Activated T-cell treated with anti-CD3 and anti-CD28 coated beads for 1 hour (primary cell): ENCODE measurements around the gene NAP1L4.
A peak's percentile ranks its signal among the peaks of the same experiment; 100 is the strongest.

ENCODE experiments used
- DNase-seq: peaks from one replicate; pipeline ENCODE4 v3.0.0-alpha.2; 2020; ENCODE audit warnings: low read depth

NAP1L4 gene

DNA sequence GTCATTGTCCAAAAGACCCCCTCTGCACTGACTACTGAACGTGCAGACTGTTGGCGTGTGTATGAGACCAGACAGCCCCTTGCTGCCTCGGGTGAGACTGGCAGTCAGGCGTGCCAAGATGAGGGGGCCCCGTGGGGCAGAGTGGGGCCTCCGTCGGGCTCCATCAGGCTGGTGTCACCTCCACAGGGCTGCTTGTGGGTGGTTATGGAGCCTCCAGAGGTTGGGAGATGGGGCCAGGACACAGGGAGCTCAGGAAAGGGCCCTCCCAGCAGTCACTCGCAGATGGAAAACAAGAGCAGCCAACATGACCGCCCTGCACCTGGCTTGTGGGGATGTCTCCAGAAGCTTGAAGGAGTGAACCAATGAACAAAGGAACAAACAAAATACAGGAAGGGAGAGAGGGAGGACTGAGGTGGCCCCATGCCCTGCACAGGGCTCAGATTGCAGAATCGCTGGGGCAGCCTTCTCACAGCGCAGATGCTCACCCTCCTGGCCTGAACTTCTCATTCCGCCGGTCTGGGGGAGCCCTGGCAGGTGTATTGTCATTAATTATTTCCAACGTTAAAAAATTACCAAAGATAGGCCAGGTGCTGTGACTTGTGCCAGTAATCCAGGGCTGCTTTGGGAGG, 57.4 kb downstream of the NAP1L4 start:
- DNase-seq = no peak

DNA sequence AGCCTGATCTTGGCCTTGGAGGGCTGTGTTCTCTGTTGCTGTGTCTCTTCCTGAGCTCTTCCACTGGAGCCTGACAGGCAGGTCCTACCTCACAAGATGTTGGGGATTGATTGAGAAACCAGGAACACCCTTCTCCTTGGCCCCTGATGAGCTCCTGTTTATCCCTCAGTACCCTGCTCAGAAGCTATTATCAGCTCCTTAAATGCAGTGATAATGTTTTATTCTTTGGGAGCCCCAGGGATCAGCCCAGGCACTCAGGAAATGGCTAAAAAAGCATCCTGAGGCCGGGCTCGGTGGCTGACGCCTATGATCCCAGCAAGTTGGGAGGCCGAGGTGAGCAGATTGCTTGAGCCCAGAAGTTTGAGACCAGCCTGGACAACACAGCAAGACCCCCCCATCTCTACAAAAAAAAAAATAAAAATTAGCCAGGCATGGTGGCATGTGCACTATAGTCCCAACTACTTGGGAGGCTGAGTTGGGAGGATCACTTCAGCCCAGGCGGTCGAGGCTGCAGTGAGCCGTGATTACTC, 58.0 kb downstream of the NAP1L4 start:
- no peak for DNase-seq

DNA sequence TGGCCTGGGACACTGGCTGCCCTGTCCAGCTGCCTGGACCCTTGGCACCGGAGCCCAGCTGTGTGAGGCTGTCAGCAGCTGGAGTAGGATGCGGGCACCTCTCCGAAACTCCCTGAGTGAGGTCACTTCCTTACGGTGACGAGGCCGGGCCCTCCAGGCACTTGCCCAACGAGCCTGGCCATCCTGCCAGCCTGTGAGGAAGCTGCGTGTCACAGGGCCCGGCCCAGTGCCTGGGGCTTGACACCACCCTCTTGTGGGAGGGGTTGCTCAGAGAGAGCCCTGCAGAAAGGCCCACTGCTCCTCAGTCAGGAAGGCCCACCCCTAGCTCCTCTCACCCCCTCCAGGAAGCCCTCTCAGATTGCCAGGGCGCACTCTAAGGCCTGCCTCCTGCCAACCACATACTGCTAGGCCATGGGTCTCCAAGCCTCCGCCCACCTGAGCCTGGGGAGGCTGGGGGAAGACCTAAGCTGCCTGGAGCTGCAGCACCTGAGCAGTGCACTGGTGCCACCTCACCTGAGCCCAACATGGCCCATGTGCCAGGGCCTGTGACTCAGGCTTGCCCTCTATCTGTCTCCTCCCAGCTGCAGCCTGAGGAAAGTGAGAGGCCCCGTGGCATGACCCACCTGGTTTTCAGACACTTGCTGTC, 58.6 kb downstream of the NAP1L4 start:
- no peak for DNase-seq

DNA sequence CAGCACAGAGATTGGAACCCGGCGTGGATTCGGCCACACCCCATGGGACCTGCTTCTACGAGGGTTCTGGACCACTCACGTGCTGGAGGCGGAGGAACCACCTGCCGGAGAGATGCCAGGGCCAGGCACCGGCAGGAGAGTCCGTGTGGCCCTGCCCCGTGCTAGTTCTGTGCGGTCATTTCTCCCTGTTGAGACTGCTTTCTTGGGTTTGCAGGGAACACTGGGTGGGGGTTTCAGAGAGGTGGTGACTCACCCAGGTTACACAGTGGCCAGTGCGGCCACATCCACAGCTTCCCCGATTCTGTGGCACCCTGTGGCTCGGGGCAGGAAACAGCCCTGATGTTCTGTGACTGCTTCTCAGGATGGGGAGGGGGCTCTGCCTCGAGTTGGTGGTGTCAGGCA, 59.3 kb downstream of the NAP1L4 start:
- no peak for DNase-seq

DNA sequence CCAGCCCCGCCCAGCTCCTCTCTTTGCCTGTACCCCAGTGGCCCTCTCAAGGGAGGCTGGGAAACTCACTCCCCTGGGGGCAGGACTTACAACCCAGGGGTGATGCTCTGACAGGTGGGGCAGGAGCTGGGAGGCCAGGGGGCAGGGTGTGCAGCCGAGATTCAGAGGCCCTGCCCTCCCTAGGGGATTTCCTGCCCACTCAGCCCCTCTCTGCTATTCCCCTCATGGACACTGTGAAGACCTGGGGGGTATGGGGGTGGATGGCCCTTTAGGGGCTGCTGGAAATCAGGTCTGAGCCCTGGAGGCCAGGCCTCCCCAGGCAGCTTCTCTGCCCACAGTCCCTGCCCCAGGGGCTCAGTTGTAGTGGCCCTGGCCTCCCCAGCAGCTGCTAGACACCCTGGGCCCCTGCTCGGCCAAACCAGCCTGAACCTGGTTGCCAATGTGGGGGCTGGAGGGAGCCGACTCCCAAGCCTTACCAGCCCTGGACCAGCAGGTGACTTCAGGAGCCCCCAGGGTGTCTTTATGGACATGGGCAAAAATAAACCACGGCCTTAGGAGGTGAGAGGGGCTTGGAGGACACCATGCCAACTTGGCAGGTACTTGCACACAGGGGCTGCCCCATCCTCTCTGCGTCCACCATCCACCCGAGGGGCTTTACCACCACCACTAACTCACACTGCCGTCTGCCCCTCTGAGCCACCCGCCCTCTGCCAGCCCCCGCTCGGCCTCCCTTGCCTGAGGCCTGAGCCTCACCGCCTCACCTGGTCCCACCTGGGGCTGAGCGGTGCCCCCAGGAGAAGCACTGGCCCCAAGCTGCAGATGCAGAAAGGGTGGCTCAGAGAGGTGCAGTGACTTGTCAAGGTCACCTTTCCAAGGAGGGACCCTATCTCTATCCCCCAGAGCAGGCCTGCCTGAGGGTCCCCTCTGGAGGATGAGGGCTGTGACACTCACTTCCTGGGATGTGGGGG, 60.1 kb downstream of the NAP1L4 start:
- DNase-seq = no peak

DNA sequence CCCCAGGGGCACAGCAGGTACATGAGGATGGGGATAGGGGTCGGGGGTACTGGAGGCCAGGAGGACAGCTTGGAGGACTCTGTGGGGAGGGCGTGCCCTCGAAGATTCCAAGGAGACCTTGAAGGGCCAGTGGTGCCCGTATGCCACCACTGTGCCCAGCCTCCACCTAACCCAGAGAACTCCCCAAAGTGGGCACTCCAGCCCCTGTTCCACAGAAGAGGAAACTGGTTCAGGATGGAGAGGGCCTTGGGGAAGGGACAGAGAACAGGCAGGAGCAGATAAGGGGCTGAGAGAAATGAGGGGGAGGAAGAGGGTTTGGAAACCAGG, 60.7 kb downstream of the NAP1L4 start:
- DNase-seq = no peak

DNA sequence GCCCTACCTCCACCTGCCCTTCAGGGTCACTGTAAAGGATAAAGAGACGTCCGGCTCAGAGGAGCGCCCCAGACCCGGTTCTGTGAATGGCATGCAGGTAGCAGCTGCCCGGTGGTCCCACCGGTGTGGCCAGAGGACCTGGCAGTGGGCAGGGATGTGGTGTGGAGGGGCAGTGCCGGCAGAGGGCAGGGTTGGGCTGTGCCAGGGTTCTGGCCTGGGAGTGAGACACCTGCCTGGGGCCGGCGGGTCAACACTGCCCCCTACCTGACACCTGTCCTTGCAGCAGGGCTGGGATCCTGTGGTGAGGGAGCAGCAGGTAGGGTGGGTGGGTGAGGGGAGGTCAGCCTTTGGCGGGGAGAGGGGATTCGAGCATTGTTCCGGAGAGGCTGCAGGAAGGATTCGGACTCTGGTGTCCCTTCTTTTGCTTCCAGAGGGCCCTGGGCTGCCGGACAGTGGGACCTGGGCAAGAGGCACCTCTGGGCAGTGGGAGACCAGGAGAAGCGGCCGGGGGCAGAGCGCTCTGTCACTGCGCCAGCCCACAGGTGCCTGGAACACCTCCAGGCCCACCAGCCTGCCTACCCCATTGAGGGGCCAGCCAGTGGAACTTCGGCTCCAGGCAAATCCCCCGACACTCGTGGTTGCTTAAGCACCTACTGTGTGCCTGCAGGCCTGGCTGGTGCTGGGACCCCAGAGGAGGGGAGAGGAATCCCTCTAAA, 61.3 kb downstream of the NAP1L4 start:
- no peak for DNase-seq

DNA sequence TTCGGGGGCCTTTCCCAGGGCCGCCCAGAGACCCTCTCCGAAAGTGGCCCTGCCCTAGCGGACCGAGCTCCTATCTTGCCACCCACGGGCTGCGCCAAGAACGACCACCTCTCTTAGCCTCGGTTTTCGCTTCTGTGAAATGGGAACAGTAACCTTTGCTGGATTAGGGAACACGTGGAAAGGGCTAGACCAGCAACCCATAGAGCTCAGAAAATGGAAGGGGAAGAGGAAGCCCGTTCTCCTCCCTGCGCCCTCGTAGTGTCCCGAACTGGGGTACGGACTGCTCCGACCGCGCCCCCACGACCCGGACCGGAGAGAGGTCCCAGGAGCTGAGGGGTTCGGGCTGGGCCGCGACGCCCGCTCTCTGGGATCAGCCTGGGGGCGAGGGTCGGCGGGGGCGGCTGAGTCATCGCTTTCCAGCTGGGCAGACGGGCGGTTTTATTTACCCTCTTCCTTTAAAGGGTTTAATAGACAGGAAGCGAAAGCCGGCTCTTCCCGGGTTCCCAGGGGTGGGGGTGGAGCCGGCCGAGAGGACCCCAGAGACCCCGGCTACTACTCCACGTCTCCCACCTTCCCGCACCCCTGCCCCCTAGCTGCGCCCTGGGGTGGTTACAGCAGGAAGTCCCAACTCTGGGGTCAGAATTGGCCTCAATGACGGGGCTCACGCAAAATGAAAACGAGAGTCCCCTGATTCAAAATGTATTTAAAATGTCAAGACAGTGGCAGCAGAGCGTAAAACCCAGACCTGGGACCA, 62.0 kb downstream of the NAP1L4 start:
- no peak for DNase-seq

DNA sequence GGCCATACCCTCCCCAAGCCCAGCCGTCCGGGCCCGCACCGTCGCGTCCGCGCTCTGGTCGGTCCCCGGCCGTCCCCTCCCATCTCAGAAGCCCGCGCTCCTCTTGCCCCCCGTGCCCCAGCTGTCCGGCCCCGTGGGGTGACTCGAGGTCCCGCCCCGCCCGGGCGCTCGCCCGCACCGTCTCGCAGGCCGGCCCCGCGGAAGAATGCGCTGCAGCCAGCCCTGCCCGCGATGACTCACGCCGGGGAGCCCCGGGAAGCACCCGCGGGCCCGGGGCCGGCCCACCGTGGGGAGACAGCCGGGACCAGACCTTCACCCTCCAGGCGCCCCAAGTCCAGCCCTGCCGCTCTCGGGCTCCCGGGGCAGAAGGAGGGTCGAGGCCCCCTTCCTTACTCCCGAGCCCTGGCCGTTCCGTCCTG, 62.6 kb downstream of the NAP1L4 start:
- DNase-seq = no peak

DNA sequence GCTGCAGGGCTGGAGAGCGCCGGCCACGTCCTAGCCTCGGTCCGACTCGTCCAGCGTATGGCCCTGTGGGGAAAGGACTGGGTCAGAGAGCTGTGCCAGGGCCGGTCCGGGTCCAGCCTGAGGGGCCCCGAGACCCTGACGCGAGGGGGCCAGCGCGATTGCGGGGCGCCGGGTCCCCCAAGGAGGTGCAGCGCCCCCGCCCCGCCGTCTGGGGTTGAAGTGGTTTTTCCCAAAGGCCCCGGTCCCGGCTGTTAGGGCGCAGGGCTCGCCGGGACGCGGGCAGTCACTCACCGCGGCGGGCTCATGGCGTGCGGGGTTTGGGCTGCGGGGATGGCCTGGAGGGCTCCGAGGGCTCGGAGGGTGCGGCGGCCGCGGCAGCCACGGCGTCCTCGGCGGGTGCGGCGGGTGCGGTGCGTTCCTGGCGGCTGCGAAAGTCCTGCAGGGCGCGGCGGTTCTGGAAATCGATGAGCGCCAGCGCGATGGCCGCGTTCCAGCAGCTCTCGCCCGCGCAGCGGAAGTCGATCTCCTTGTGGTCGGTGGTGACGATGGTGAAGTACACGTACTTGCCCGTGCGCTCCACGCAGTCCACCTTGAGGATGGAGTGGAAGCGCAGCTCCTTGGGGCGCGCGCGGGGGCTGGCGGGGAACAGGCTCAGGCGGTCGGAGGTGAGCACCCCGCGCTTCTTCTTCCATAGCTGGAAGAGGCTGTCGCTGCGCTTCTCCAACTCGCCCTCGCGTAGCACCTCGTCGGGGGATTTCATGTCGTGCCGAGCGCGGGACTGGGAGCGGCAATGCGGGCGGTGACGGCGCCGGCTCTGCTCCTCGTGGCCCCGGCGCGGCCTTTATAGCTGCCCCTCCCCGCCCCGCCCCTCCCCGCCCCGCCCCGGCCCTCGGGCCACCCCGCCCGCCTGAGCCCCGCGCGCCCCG, 63.3 kb downstream of the NAP1L4 start, which contains the start of gene PHLDA2:
TSS of gene PHLDA2 (minus strand) at position 816 of the 926 bp plus-strand sequence. CDS start at position 760, 56 bp downstream.
- peak; percentile 27 for DNase-seq

DNA sequence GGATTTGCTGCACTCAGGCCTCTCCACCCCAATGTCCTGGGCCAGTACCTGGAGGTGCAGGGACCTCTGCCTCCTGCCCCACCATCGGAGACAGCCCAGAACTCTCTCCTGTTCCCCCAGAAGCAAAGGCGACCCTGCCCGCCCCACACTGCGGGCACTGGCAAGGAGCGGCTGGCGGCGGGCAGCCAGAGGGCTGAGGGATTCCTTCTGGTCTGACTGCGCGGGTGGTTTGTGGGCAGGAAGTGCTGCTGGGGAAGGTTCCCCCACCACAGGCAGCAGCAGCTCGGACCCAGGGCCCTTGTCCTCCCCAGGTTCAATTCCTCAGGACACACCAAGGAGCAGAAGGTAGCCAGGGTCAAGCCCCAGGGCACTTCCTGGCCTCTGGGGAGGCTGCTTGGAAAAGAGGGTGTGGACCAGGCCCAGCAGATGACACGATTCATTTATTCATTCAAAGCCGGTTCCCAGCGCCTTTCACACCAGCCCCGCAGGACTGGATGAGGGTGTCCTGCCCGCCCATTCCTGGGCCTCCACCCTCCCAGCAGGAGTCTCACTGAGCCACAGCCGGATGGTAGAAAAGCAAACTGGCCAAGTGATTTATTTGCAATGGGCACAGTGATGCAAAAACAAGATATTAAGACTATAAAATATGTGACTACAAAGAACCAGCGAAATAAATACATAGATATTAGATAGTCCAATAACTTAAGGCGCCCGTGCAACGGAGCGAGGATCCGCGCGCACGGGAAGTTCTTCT, 64.1 kb downstream of the NAP1L4 start:
- no peak for DNase-seq

DNA sequence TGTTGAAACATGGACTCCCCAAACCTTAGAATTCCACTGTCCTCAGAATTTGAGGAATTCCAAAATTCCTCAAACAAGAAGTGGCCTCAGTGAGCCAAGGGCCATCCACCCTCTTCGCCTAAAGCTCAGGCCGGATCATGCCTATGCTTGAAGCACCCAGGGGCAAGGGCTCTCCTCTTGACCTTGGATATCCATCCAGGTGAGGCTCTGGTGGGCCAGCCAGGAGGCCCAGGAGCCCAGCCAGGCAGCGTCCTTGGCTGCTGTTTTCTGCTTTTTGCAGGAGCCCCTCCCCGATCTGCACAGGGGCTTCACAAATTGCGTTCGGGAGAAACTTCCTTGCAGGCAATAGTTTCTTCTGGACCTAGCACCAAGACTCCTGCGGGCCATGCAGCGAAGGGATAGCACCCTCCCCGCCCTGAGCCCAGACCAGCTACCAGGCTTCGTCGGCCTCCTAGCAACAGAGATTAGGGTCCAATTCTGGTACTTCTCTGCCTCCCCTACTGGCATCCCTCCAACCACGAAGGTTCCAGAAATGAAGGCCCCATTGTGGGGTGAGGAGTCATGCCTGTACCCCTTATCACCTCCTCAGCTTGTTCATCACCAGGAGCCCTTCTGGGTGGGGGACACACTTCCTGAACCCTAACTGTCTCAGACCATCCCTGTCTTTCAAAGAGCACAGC, 64.9 kb downstream of the NAP1L4 start:
- DNase-seq = no peak

DNA sequence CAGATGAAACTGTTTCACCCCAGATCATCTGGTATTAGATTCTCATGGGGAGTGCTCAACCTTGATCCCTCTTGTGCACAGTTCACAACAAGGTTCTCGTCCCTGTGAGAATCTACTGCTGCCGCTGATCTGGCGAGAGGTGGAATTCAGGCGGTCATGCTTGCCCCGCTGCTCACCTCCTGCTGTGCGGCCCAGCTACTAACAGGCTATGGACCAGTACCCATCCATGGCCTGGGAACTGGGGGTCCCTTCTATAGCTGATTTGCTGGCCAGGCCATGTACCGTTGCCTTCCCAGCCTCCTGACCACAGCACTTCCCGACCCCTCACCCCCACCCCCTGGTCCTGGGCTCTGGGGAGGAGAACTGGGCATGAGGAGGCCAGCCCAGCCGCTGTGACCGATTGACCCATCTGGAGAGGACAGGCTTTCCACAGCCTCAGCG, 65.5 kb downstream of the NAP1L4 start:
- no peak for DNase-seq

DNA sequence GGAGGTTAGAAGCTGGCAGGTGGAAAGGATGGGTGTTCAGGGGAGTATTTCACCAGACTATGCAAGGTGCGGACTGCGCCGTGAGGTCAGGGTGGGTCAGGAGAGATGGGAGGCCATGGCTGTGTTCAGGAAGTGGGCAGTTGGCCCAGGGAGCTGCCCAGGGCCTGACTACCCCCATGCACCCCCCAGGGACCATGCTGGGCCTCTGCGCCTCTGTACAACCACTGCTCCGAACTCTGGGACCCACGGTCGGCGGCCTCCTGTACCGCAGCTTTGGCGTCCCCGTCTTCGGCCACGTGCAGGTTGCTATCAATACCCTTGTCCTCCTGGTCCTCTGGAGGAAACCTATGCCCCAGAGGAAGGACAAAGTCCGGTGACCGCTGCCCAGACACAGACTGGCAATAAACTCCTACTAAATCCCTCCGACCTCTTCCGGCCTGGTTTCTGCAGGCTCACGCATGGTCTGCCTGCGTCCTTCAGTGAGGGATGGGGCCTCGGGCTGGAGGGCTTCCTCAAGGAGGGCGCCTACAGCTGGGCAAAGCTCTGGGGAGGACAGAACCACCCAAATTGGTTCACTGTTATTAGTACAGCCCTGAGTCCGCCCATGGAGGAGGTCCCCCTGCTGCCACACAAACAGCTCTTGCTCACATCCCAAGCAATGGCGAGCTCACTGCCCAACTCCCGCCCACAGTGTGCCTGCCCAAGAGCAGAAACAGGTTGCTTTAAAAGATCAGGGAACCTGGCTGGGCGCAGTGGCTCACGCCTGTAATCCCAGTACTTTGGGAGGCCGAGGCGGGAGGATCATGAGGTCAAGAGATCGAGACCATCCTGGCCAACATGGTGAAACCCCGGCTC, 67.1 kb downstream of the NAP1L4 start:
- DNase-seq = no peak

DNA sequence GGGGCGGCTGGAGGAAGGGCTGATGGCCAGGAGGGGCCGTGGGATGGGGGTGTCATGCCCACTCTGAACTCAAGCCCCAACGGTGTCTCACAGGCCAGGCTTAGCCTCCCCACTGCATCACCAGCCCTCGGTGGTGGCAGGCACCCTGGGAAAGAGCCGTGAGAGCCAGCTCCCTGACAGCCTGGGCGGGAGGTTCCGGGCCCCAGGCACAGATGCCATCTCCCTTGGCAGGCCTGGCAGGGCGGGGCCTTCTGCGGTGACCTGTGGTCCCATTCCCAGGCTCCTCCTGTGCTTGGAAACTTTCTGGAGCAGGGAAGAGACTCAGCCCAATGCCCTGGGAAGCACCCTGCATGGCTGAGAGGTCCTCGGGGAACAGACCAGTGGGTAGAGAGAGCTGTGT, 67.7 kb downstream of the NAP1L4 start:
- DNase-seq = no peak

DNA sequence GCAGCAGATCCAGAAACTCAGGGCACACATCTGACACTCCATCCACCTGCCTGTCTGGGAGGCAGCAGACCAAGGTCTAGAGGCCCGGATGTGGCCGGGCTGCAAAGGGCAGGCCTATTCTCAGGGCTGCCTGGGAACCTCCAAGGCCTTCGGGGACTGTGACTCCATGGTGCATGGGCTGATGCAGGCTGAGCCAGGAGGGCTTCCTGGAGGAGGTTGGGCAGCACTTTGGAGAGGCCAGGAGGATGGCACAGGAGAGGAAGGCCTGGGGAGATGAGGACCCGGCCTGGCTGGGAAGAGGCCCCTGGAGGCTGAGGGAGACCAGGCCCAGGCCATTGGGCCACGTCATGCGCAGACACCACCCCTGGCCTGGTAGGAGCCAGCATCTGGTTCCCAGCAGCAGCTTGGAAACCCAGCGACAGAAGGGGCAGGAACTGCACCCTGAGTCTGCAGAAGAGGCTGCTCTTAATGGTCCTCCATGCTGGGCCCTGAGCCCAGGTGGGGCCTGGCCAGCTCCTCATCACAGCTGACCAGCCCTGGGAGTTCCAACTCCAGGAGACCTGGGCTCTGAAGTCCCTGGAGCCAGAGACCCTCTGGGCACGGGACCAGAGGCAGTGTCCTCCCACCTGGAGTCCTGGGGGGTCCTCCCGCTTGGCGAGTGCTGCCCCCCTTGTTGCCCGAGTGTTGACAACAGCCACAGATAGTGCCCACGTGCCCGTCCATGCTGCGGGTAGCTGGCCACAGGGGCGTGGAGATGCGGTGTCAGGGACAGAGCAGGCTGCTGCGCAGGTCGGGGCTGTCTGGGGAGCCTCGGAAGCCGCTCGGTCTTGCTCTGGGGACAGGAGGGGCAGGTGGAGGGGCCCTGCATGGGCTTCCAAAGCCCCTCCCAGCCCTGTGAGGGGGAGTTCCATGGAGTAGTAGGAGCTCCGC, 68.4 kb downstream of the NAP1L4 start:
- DNase-seq = no peak

DNA sequence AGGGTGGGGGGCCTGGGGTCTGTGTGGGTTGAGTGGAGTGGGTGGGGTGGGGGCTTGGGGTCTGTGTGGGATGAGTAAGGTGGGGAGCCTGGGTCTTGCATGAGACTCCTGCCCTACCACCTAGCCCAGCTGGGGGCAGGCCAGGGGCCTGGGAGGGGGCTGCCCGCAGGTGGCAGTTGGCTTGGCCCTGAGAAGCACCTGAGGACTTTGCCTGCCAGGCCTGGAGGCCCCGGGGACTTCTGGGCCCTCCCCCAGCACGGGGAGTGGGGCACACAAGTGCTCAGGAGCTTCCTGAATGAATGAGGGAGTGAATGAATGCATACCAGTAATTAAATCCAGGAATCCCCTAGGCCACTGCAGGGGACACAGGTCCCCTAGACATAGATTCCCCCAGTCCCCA, 69.5 kb downstream of the NAP1L4 start:
- no peak for DNase-seq
